Measurements from ENCODE around the gene HEATR3. TPM values are rescaled to one million over a fixed set of nuclear protein-coding genes. Genes with fewer than 3 reads are reported as not detected.
"Not testable (repeated sequence)": the region's sequence is repeated elsewhere in the genome, so short reads cannot be mapped to it uniquely, and the experiment has no call there.

Gene HEATR3
- total RNA-seq, 1 donor from 2014 or later = 23.9 TPM

GRCh38 chr16:50126183-50126582 is 60.4 kb downstream of the HEATR3 start:
- no peak overlapping the region for H3K4me3 ChIP-seq
- no peaks in the 10 kb centered on the region for H3K9me3 ChIP-seq (ENCODE audit: low read depth)
- no peaks in the 10 kb centered on the region for H3K4me1 ChIP-seq
- DNase-seq (ENCODE audit: low spot score) = no peak
- H3K27ac Mint-ChIP-seq = no peak overlapping the region
- H4K20me1 ChIP-seq (ENCODE audit: low read depth) = no peaks in the 10 kb centered on the region
- no peak overlapping the region for H3K4me2 ChIP-seq
- no peak overlapping the region for H2AFZ ChIP-seq (replicated peaks)
- H3K9me3 Mint-ChIP-seq = no peaks in the 10 kb centered on the region
- no peaks in the 10 kb centered on the region for H3F3A ChIP-seq (ENCODE audit: low read depth)
- no peaks in the 10 kb centered on the region for H3K36me3 ChIP-seq
- H3K4me1 Mint-ChIP-seq = peaks cover 4% of the 10 kb centered on the region
- no peak for TF ChIP-seq EZH2phosphoT487 (IDR thresholded peaks at IDR 0.05)
- no peak for TF ChIP-seq EZH2 (IDR thresholded peaks at IDR 0.05)
- TF ChIP-seq CTCF (IDR thresholded peaks at IDR 0.05) = no peak
- H3K79me2 ChIP-seq (ENCODE audit: low read depth) = no peaks in the 10 kb centered on the region
- H3K9ac ChIP-seq = no peak overlapping the region
- H3K27me3 Mint-ChIP-seq (ENCODE audit: insufficient read depth, low read depth) = peaks cover 2% of the 10 kb centered on the region
- H3K4me3 Mint-ChIP-seq = no peak overlapping the region
- no peaks in the 10 kb centered on the region for H3K27me3 ChIP-seq
- H3K27ac ChIP-seq = no peak overlapping the region
- H3K36me3 Mint-ChIP-seq = no peaks in the 10 kb centered on the region

GRCh38 chr16:50132571-50132970 is 66.8 kb downstream of the HEATR3 start:
- not testable (repeated sequence) for H3K79me2 ChIP-seq (ENCODE audit: low read depth)

GRCh38 chr16:50133214-50133613 is 67.4 kb downstream of the HEATR3 start:
- no peaks in the 10 kb centered on the region for H3F3A ChIP-seq (ENCODE audit: low read depth)
- no peaks in the 10 kb centered on the region for H3K36me3 ChIP-seq
- H3K4me3 ChIP-seq = no peak overlapping the region
- H3K27ac ChIP-seq = no peak overlapping the region
- no peaks in the 10 kb centered on the region for H4K20me1 ChIP-seq (ENCODE audit: low read depth)
- H3K9ac ChIP-seq = no peak overlapping the region
- TF ChIP-seq EZH2 (IDR thresholded peaks at IDR 0.05) (no peak), CTCF (IDR thresholded peaks at IDR 0.05) (no peak)
- no peaks in the 10 kb centered on the region for H3K4me1 Mint-ChIP-seq
- H3K9me3 ChIP-seq (ENCODE audit: low read depth) = no peaks in the 10 kb centered on the region
- no peak overlapping the region for H2AFZ ChIP-seq (replicated peaks)
- H3K27ac Mint-ChIP-seq = no peak overlapping the region
- H3K27me3 Mint-ChIP-seq (ENCODE audit: insufficient read depth, low read depth) = peaks cover 2% of the 10 kb centered on the region
- H3K36me3 Mint-ChIP-seq = no peaks in the 10 kb centered on the region
- H3K27me3 ChIP-seq = no peaks in the 10 kb centered on the region
- H3K79me2 ChIP-seq (ENCODE audit: low read depth) = no peaks in the 10 kb centered on the region
- no peak for DNase-seq (ENCODE audit: low spot score)
- no peaks in the 10 kb centered on the region for H3K9me3 Mint-ChIP-seq
- no peaks in the 10 kb centered on the region for H3K4me1 ChIP-seq
- H3K4me2 ChIP-seq = no peak overlapping the region
- H3K4me3 Mint-ChIP-seq = no peak overlapping the region

More at GRCh38 chr16:50132571-50132970, 66.8 kb downstream of the HEATR3 start:
- H3K4me3 Mint-ChIP-seq; H3K4me1 ChIP-seq; H3K27me3 ChIP-seq; H3F3A ChIP-seq (ENCODE audit: low read depth); H4K20me1 ChIP-seq (ENCODE audit: low read depth); H3K9me3 Mint-ChIP-seq; H3K9ac ChIP-seq; H3K27ac ChIP-seq; H2AFZ ChIP-seq (replicated peaks); H3K9me3 ChIP-seq (ENCODE audit: low read depth); H3K4me2 ChIP-seq; H3K4me1 Mint-ChIP-seq; DNase-seq (ENCODE audit: low spot score); H3K4me3 ChIP-seq; H3K27me3 Mint-ChIP-seq (ENCODE audit: insufficient read depth, low read depth); H3K36me3 ChIP-seq; H3K27ac Mint-ChIP-seq; H3K36me3 Mint-ChIP-seq: not testable (repeated sequence)

GRCh38 chr16:50136399-50136798 is 70.6 kb downstream of the HEATR3 start:
- Histone ChIP-seq H3K36me3 (no peaks in the 10 kb centered on the region), H2AFZ (replicated peaks) (no peak overlapping the region), H3F3A (ENCODE audit: low read depth) (no peaks in the 10 kb centered on the region), H3K79me2 (ENCODE audit: low read depth) (no peaks in the 10 kb centered on the region), H3K4me3 (no peak overlapping the region), H3K9ac (no peak overlapping the region), H3K27ac (no peak overlapping the region), H3K9me3 (ENCODE audit: low read depth) (no peaks in the 10 kb centered on the region), H3K4me1 (no peaks in the 10 kb centered on the region), H4K20me1 (ENCODE audit: low read depth) (no peaks in the 10 kb centered on the region), H3K4me2 (no peak overlapping the region), H3K27me3 (no peaks in the 10 kb centered on the region)
- H3K27me3 Mint-ChIP-seq (ENCODE audit: insufficient read depth, low read depth) = peaks cover 3% of the 10 kb centered on the region
- TF ChIP-seq EZH2 (IDR thresholded peaks at IDR 0.05) = no peak
- peak; percentile 30 for TF ChIP-seq CTCF (IDR thresholded peaks at IDR 0.05)
- no peak overlapping the region for H3K4me3 Mint-ChIP-seq
- no peaks in the 10 kb centered on the region for H3K4me1 Mint-ChIP-seq
- H3K9me3 Mint-ChIP-seq = peaks cover 2% of the 10 kb centered on the region
- H3K36me3 Mint-ChIP-seq = no peaks in the 10 kb centered on the region
- H3K27ac Mint-ChIP-seq = no peak overlapping the region
- DNase-seq (ENCODE audit: low spot score) = no peak
